ENCODE results near the gene KRT13.

The KRT13 gene

DNA sequence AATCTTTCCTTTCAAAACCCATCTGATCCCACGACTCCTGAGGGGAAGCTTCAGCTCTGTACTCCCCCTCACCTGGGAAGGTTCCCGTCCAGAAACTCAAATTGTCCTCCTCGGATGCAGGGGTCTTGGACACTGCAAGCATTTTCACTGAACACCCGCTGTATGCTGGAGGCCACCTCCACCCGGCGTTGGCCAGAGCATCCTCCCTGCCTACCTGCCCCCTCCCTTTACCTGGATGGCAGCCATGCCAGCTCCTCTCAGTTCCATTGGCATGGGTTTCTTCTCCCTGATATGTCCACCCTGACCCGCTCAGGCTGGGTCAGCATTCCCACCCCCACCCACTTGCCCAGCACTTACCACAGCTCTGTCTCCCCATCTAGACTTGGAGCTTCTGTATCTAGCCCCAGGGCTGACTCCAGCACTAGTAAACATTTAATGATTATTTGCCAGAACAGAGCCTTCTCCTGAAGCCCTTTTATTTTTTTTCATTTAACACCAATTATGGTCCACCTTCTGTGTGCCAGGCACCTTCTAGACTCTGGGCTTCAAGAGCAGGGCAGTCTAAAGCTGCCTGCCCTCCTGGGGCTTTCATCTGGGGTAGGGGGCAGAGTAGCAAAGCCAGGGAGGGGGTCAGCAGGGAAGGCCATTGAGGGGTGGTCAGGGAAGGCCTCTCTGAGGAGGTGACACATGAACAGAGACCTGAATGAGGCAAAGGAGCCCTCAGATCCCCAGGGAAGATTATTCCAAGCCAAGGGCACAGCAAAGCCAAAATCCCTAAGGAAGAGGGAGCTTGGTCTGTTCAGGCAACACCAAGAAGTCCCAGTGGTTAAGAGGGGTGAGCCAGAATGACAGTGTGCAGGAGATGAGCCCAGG is 31.6 kb upstream of the KRT13 start:
- Histone ChIP-seq H3K27ac (no peak overlapping the region), H3K27me3 (peaks cover 64% of the 10 kb centered on the region), H3K4me1 (ENCODE audit: control insufficient read depth in 1 of 2, insufficient read depth in 1 of 2, low read depth in 1 of 2, low read length in 1 of 2) (no peaks in the 10 kb centered on the region), H3K36me3 (no peaks in the 10 kb centered on the region), H3K4me3 (ENCODE audit: low read depth in 1 of 2, low read length in 1 of 2) (no peak overlapping the region), H3K9me3 (no peaks in the 10 kb centered on the region)
- no peak for TF ChIP-seq CTCF (IDR thresholded peaks at IDR 0.05)

DNA sequence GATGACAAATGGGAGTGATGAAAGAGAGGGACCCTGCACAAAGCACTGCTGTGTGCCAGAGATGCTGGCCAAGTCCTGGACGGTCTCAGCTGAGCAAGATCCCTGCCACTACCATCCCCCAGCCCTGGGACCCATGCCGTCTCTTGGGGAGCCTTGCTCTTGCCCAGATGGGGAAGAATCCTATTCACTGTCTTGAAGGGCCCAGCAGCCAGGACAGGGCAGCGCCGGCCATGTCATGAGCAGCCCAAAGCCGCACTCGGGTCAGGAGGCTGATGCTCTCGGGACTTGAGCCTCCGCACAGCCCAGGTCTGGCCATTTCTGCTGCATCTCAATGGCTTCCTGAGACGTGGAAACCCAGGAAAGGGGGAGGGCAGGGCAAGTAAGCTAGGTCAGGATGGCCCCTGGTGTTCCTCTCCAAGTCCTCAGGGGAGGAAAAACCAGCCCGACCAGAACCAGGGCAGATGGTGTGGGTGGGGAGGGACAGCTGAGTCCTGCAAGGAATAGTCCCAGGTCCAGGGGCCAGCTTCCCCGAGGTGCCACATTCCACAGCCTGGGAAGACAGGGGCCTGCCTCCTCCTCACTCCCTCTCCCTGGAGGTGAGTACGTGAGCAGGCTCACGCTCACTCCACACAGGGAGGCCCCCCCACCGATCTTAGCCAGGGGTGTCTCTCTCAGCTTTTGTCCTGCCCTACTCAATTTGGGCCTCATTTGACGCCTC is 30.5 kb upstream of the KRT13 start:
- Histone ChIP-seq H3K4me1 (ENCODE audit: control insufficient read depth in 1 of 2, insufficient read depth in 1 of 2, low read depth in 1 of 2, low read length in 1 of 2) (no peaks in the 10 kb centered on the region), H3K4me3 (ENCODE audit: low read depth in 1 of 2, low read length in 1 of 2) (no peak overlapping the region), H3K27me3 (peaks cover 66% of the 10 kb centered on the region), H3K9me3 (no peaks in the 10 kb centered on the region), H3K27ac (no peak overlapping the region), H3K36me3 (no peaks in the 10 kb centered on the region)
- no peak for TF ChIP-seq CTCF (IDR thresholded peaks at IDR 0.05)

DNA sequence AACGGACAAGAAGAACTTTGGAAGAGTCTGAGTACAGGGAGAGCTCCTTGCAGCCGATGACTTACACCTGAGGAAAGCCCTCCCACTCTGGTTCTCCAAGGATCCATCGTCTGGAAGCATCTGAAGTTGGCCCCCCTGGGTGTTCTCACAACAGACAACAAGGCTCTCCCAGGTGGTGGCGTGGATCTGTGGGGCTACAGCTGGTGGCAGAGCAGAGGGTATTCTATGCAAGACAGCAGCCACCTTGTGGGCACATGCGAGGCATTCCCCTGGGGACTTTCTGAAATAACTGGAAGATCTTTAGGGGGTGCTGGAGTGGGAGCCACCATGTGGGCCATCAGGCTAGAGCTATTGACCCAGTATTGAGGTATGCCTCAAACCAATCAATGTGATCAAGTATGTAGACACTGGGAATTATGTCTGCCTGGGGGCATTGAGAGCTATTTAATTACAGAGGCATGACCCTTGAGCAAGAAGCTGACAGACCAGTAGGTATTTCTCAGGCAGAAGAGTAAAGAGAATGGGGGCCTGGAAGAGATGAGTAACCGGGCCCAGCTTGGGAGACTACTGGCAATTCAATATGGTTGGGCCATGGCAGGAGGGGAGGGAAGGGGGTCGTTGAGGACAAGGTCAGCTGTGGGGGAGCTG is 29.6 kb upstream of the KRT13 start:
- no peaks in the 10 kb centered on the region for H3K36me3 ChIP-seq
- TF ChIP-seq CTCF (IDR thresholded peaks at IDR 0.05), result no peak
- no peaks in the 10 kb centered on the region for H3K9me3 ChIP-seq
- peaks cover 75% of the 10 kb centered on the region for H3K27me3 ChIP-seq
- no peak overlapping the region for H3K4me3 ChIP-seq (ENCODE audit: low read depth in 1 of 2, low read length in 1 of 2)
- no peak overlapping the region for H3K27ac ChIP-seq
- H3K4me1 ChIP-seq (ENCODE audit: control insufficient read depth in 1 of 2, insufficient read depth in 1 of 2, low read depth in 1 of 2, low read length in 1 of 2), result no peaks in the 10 kb centered on the region

DNA sequence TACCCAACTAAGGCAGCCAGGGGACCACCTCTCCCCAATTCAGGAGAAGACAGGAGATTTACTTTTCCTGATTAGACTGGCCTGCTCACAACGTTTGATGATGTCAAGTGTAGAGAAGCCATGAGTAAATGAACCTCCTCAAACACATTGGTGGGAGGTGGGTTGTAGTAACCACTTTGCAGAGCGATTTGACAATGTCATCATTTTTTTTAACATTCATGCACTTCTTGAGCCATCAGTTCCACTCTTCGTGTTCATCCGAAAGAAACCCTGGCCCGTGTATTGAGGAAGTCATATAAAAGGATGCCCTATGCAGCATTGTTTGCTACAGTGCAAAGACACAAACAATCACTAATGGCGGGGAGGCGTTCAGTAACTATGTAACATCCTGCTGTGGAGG is 28.2 kb upstream of the KRT13 start:
- no peaks in the 10 kb centered on the region for H3K9me3 ChIP-seq
- no peaks in the 10 kb centered on the region for H3K4me1 ChIP-seq (ENCODE audit: control insufficient read depth in 1 of 2, insufficient read depth in 1 of 2, low read depth in 1 of 2, low read length in 1 of 2)
- H3K27ac ChIP-seq, result no peak overlapping the region
- H3K4me3 ChIP-seq (ENCODE audit: low read depth in 1 of 2, low read length in 1 of 2), result no peak overlapping the region
- no peak for TF ChIP-seq CTCF (IDR thresholded peaks at IDR 0.05)
- H3K27me3 ChIP-seq, result peaks cover 90% of the 10 kb centered on the region
- no peaks in the 10 kb centered on the region for H3K36me3 ChIP-seq

DNA sequence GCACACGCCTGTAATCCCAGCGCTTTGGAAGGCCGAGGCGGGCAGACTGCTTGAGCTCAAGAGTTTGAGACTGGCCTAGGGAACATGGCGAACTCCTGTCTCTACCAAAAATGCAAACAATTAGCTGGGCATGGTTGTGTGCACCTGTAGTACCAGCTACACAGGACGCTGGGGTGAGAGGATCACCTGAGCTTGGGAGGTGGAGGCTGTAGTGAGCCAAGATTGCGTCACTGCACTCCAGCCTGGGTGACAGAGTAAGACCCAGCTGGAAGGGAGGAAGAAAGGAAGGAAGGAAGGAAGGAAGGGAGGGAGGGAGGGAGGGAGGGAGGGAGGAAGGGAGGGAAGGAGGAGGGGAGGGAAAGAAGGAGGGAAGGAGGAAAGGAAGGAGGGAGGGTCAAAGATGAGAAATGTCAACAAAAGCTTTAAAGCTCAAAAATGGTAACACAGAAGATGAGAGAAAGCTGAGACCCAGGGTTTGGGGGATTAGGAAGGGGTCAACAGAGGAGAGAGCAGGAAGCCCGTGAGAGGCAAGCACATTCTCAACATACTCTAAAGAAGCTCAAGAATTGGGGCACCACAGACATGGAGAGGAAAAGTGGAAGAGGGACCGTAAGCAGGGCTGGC is 27.6 kb upstream of the KRT13 start:
- no peak overlapping the region for H3K4me3 ChIP-seq (ENCODE audit: low read depth in 1 of 2, low read length in 1 of 2)
- no peaks in the 10 kb centered on the region for H3K36me3 ChIP-seq
- no peak for TF ChIP-seq CTCF (IDR thresholded peaks at IDR 0.05)
- no peaks in the 10 kb centered on the region for H3K9me3 ChIP-seq
- H3K27me3 ChIP-seq, result peaks cover 95% of the 10 kb centered on the region
- H3K27ac ChIP-seq, result no peak overlapping the region
- H3K4me1 ChIP-seq (ENCODE audit: control insufficient read depth in 1 of 2, insufficient read depth in 1 of 2, low read depth in 1 of 2, low read length in 1 of 2), result peaks cover 0 to under 1% of the 10 kb centered on the region in 2 experiments

All from neutrophil (primary cell).